Ramos (cell line): ENCODE results near the gene FOXI1.
"Not testable (repeated sequence)": the region's sequence is repeated elsewhere in the genome, so short reads cannot be mapped to it uniquely, and the experiment has no call there.

Experiments
- in situ Hi-C: fragments of 300-500 bp; cut with MboI; formaldehyde crosslinking; loops from one replicate; pipeline ENCODE4 v1.14.3; 2022; ENCODE audit warnings: low sequenced_read_pairs; ENCODE audit not compliant: unreplicated experiment

Gene FOXI1

DNA sequence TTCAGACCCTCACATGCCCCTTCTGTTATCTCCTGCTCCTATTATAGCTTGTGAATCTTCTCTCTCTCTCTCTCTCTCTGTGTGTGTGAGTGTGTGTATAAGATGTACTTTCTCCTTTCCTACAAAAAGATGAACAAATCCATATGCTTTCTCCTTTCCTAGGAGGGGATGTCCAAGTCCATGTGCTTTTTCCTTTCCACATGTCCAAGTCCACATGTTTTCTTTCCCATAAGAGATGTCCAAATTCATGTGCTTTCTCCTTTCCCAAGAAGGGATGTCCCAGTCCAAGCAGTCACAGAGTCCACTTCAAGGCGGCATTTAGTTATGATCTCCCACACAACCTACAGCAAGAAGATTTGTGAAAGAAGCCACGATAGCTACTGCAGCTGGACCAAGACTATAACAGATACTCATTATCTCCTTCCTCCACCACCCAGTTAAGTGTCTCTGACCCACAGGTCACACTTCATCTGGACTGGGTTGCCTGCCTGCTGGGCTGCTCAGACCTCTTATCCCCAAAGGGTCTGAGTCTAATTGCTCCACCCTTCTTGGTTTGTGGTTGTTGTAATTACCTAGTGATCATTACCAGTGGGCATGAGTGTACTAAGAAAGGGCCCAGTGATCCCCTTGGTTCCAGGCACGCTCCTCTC lies 18.4 kb upstream of the FOXI1 start:
- in situ Hi-C loops, result no loop called here

DNA sequence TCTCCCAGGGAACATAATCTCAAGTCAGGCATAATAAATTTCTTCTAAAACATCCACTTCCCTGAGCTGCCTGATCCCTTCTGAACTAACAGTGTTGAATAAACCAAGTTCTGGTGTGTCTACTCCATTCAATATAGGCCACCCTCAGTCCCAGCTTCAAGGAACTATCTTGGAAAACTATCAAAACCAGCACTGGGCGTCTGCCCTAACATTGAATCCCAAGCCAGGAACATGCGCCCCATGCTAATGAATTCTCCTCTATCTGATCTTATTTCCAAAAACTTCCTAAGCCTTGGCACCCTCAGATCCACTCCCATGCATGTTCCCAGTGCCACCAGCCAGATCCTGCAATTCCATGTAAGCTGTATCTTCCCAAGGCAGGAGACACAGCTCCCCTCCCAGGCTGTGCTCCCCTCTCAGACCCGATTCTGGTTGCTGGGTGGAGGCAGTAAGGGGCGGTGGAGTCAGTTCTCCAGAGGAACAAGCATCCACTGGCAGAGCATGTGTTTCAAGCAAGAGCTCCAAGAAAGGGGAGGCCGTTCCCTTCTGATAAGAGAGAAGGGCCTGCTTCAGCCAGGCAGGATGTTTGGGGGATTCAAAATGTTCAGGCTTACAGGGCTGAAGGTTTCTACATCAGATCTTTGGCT lies 13.1 kb upstream of the FOXI1 start:
- in situ Hi-C loops, result no loop called here

GRCh38 chr5:170094329-170094728 lies 11.4 kb upstream of the FOXI1 start:
- in situ Hi-C loops, result not testable (repeated sequence)

DNA sequence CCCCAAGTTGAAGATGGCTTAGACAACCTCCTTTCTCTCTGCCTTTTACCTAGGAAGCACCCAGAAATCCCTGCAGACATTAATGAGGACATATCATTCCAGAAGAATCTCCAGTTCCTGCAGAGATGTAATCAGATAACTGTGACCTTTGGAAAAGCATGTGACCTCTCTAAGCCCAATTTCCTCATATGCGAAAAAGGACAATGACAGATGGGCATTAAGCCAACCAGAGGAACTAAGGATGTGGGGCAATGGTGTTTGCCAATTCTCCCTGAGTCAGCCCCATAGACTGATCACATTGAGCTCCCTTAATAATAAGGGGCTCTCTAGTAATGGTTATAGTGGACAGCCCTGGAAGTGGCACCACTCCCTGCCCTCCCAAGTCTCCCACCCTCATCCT lies 10.1 kb upstream of the FOXI1 start:
- in situ Hi-C loops, result no loop called here

DNA sequence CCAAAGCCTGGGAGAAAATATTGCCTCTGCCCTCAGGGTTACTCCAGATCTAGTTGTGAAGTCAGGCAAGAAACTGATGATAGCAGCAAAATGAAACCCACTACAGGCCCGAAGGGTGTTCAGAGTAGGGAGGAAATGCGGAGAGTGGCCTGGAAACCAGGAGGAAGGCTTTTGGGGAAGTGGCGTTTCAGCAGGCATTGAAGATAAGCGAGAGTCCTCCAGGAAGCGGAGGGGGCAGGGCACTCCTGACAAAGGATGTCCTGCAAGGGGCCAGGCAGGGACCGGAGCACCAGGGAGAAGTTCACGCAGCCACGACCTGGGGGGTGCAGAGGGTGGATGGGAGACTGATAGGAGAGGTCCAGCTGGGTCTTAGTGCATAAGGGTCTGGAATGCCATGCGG lies 7.8 kb upstream of the FOXI1 start:
- in situ Hi-C loops, result no loop called here

GRCh38 chr5:170100066-170100943 lies 5.4 kb upstream of the FOXI1 start:
- in situ Hi-C loops, result no loop called here

- in situ Hi-C loops, result no loop called here
Measured at GRCh38 chr5:170103447-170103846, 2.2 kb upstream of the FOXI1 start.

GRCh38 chr5:170104299-170104698 lies 1.4 kb upstream of the FOXI1 start:
- in situ Hi-C loops, result no loop called here

DNA sequence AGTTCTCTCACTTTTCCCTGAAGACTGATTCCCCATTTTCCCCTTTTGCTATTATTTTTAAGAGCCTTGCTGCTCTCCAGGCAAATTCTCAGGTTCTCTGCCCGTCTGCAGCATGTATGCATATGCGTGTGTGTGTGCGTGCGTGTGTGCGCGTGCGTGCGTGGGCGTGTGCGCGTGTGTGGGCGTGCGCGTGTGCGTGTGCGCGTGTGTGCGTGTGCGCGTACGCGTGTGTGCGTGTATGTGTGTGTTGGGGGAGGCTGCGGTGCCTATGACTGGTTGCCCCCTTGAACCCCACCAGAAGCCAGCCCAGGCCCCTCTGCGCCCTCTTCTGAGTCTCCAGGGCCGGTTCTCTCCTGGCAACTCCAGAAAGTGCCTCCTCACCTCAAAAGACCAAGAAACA lies 987 bp upstream of the FOXI1 start:
- in situ Hi-C loops, result no loop called here

GRCh38 chr5:170107674-170108073 lies 2.0 kb downstream of the FOXI1 start:
- in situ Hi-C loops, result no loop called here

DNA sequence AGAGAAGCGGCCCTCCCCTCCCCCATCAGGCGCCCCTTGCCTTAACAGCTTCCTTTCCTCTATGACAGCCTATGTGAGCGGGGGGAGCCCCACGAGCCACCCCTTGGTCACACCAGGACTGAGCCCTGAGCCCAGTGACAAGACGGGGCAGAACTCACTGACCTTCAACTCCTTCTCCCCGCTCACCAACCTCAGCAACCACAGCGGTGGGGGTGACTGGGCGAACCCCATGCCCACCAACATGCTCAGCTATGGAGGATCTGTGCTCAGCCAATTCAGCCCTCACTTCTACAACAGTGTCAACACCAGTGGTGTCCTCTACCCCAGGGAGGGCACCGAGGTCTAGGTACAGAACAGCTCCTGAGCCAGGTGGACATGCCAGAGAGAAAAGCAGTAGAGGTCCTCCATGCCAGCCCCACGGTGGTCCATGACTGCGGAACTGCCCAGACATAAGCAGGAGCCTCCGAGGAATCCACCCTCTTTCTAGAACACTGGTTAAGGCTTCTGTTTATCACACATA lies 2.6 kb downstream of the FOXI1 start:
- in situ Hi-C loops, result no loop called here

DNA sequence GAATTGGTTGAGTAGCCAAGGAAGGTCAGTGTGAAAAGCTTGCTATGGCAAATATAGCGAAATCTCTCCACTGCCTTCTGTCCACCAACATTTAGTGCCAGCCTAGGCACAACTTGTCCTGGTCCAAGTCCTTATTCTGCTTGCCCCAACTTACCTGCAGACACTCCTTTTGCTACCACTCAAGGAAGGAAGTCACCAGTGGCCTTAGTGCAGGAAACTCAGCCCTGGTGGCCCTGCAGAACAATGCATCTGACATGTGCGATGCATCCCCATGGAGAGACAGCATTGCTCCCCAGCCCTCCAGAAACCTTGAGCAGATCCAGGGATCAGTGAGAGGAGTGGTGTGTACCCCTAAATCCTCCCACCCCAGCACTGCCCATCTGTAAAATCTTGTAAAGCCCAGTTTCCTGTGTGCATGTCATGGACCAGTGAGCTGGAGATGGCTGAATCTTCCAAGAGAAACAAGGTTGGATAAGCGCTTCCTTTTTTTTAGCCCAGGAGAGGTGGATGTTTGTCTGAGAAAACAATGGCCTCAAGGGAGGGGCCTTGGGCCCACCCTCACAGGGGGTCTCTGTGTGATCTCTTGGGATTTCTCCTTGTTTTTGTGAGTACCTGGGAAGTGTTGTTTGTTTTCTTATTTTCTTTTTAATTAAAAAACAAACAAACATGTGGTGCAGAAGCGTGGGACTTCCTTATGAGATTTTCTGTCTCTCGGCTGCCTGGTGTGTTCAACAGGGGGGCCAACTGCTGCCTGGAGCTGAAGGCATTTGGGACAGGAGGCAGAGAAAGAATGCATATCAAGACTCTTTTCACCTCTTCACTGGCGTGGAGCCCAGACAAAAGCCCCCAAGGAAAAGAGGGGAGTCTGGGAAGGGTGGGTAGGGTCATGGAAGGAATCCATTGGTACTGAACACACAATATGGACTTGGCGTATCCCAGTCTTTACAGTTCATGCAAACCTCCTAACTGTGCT lies 3.6 kb downstream of the FOXI1 start:
- in situ Hi-C loops, result no loop called here

- in situ Hi-C loops, result no loop called here
Measured at GRCh38 chr5:170110403-170111087, 4.8 kb downstream of the FOXI1 start.

GRCh38 chr5:170111088-170111785 lies 5.5 kb downstream of the FOXI1 start:
- in situ Hi-C loops, result no loop called here

DNA sequence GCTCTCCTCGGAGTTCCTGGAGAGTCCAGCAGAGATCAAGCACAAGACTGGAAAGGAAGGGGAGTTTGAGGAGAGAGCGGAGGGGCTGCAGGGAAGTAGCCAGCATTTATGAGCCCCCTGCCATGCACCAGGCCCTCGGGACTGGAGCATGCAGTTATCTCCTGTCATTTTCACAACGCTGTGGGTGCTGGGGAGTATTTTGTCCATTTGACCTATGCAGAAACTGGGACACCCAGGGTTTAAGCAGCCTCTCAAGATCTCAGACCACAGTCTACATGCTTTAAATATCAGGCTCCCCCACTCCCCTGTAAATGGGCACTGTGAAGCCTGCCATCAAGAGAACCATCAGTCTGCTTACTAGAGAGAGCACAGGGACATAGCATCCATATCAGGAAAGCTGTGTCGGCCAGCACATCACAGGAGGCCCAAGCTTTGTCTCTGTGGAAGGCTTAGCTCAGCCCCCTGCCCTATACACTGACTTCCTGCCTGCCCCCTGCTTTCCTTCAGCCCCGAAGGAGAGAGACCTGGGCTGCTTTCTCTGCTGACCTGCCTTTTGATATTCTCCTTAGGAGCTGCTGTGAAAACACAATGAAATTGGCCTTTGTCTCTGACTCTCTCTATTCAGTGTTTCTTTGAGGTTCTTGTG lies 7.3 kb downstream of the FOXI1 start:
- in situ Hi-C loops, result no loop called here

DNA sequence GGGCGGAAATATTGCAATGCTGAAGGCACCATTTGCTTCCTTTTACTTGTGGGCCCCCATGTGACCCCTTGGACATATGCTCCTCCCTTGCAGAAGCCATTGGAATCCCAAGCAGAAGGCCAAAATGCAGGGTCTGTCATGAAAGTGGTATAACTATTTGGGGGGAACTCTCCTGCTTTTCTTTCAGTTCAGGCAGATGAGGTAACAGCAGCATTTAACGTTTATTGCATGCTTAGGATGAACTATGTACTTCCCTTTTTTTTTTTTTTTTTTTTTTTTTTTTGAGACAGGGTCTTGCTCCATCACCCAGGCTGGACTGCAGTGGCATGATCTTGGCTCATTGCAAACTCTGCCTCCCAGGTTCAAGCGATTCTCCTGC lies 7.8 kb downstream of the FOXI1 start:
- in situ Hi-C loops, result no loop called here

- in situ Hi-C loops, result no loop called here
Measured at GRCh38 chr5:170114271-170114670, 8.6 kb downstream of the FOXI1 start.

DNA sequence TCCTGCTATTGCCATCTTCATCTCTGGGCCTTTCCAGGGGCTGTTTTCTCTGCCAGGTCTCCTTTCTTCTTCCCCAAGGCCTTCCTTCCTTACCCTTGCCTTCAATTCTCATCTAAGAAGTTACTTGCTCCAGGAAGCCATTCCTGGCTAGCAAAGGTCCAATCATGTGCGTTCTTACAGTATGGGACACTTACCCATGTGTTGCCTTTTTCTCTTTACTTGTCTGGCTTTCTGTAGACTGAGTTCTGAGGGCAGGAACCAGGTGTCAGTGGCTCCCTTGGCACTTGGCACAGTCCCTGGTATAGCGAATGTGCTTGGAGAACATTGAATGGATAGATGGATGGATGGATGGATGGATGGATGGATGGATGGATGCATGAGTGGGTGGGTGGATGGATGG lies 10.2 kb downstream of the FOXI1 start:
- in situ Hi-C loops, result no loop called here
